Measurements from ENCODE around the gene PTX3.

DNA sequence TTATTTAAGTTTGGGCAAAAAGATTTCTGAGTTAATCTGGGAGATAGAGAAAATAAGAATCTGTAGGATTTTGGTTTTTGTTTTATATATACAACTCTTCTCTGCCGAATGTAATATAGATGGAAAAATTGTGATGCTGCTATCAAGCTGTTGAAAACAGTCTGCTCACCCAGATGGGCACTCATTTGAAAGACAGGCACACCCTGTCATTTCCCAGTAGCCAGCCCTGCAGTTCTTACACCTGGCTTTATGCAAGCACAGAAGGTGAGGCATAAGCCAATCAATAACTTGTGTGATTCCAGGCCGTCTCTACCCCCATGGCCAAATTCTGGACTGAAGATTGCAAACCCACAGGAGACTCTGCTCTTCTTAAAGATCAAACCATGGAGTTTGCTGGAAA, 27.1 kb upstream of the PTX3 start:
- no peak for TF ChIP-seq CTCF (IDR thresholded peaks at IDR 0.05; ENCODE audit: low read length)
- TF ChIP-seq EZH2 (IDR thresholded peaks at IDR 0.05; ENCODE audit: borderline replicate concordance, low read length) = no peak

All from OCI-LY1 (cell line).